Activated naive CD4-positive, alpha-beta T cell treated with Interleukin-2 at 50 U/mL for 16 hours (primary cell): Measurements from ENCODE around the gene PCSK9.
"Not testable (repeated sequence)": the region's sequence is repeated elsewhere in the genome, so short reads cannot be mapped to it uniquely, and the experiment has no call there.

Experiments used
- DNase-seq: peaks from one replicate; pipeline ENCODE4 v3.0.0-alpha.2; 2020

PCSK9 gene

GRCh38 chr1:55081905-55082296 is 42.6 kb downstream of the PCSK9 start:
- no peak for DNase-seq

GRCh38 chr1:55084257-55084656 is 44.9 kb downstream of the PCSK9 start:
- no peak for DNase-seq

- no peak for DNase-seq
Observed at GRCh38 chr1:55087439-55087838, 48.1 kb downstream of the PCSK9 start.

GRCh38 chr1:55088413-55088812 is 49.1 kb downstream of the PCSK9 start:
- DNase-seq, result no peak

- no peak for DNase-seq
Observed at GRCh38 chr1:55089683-55090082, 50.3 kb downstream of the PCSK9 start.

- no peak for DNase-seq
Observed at GRCh38 chr1:55092475-55092874, 53.1 kb downstream of the PCSK9 start.

GRCh38 chr1:55095095-55095494 is 55.7 kb downstream of the PCSK9 start:
- no peak for DNase-seq

- no peak for DNase-seq
Observed at GRCh38 chr1:55103891-55104290, 64.5 kb downstream of the PCSK9 start.

GRCh38 chr1:55107101-55107500 is 67.8 kb downstream of the PCSK9 start:
- no peak for DNase-seq

GRCh38 chr1:55109005-55109404 is 69.7 kb downstream of the PCSK9 start:
- not testable (repeated sequence) for DNase-seq
